GDM1 (cell line): ENCODE measurements around the gene CYB5A.
"Not testable (repeated sequence)": the region's sequence is repeated elsewhere in the genome, so short reads cannot be mapped to it uniquely, and the experiment has no call there.

Source experiments
- DNase-seq: peaks from one replicate; lab custom pipeline; 2025; lab: John Stamatoyannopoulos, UW

The CYB5A gene, protein sequence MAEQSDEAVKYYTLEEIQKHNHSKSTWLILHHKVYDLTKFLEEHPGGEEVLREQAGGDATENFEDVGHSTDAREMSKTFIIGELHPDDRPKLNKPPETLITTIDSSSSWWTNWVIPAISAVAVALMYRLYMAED

DNA sequence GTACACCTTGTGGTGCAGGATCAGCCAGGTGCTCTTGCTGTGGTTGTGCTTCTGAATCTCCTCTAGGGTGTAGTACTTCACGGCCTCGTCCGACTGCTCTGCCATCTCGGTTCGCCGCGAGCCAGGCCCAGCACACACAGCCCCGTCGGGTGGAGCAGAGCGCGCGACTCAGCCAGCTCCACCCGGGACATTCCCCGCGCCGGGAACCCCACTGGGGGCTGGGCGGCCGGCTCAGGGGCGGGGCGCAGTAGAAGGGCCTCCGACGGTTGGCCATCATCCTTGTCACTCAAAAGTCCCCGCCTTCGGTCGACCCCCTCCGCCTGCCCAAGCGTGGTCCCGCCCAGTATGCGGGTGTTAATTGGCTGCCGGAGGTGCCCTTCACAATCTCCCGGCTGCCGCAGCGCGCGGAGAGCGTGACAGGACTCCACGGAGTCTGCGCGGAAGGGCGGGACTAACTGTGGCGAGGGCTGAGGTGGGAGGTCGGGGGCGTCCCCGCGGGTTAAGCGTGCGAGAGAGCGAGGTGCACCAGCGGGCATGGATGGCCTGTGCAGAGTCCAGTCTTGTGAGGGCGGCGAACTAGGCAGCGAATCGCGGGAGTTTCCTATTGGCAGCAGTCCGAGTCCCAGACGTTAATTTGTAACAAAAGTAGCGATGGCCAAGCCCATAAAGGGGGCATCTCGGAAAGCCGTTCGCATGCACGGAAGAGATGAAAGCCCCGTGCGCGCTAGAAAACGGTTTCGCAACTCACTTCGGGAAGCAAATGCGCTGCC is at the start of gene CYB5A:
TSS of gene CYB5A (minus strand) at position 193 of the 770 bp plus-strand sequence. CDS start at position 105, 88 bp downstream.
- peak; percentile 87 for DNase-seq

DNA sequence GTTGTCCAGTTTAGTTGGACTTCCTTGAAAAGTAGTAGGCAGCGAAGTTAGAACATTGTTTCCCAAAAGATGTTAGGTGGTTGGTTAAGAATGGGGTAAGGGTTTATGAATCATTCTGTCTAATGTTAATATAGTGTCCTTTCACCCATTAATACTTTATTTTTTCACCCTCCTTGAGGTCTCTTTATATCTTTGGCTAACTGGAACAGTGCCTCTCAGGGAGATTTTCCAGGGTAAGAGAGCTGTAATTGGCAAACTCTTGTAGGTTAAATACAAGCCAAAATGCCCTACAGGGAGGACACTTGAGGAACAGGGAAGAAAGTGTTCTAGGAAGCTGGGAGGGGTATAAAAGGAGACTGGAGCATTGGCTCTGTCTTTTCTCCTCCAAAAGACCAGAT is 46.1 kb upstream of the CYB5A start:
- DNase-seq = no peak

DNA sequence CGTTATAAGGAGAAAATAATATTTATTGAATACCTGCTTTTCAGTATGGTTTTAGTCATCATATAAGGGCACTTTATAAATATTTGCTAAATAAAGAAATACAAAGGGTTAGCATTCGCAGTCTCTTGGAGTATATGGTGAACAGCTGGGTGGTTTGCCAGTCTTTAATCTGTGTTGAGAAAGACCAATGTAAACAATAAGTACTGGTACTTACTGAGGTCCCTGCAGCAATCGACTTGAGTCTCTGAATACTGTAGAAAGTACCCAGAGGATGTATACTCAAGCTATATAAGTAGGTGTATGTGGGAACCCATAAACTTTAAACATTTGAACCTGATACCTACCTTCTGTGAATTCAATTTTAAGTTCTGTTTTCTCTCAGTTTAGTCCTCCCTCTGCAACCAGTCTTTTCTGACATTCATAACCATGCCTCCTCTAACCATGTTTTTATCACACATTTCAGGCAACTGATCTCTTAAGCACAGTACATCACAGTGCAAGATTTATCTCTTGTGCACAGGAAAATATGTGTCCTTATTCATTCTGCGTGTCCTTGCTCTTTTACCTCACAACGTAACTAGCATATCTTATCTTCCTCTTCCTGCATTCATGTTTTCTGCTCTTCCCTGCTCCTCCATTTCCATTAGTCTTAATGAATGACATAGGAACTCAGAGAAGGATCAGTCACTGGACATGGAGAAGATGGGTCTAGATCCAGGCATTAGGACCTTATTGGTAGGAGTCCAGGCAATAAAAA is 45.6 kb upstream of the CYB5A start:
- DNase-seq = no peak

DNA sequence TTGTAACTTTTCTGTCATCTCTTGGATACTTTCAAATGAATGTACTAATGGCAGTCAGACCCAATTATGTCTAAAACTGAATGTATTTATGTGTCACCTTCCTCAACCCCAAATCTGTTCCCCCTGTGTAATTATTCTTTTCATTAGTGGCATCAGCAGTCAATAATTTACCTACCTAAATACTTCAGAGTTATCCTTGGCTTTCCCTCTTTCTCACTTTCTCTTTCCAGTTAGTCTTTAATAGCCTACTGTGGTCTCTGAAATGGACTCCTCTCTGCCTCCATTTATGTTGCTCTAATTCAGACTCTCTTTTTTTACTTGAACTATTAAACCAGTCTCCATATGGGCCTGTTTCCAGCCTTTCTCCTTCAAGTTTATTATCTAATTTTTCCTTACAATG is 44.9 kb upstream of the CYB5A start:
- no peak for DNase-seq

DNA sequence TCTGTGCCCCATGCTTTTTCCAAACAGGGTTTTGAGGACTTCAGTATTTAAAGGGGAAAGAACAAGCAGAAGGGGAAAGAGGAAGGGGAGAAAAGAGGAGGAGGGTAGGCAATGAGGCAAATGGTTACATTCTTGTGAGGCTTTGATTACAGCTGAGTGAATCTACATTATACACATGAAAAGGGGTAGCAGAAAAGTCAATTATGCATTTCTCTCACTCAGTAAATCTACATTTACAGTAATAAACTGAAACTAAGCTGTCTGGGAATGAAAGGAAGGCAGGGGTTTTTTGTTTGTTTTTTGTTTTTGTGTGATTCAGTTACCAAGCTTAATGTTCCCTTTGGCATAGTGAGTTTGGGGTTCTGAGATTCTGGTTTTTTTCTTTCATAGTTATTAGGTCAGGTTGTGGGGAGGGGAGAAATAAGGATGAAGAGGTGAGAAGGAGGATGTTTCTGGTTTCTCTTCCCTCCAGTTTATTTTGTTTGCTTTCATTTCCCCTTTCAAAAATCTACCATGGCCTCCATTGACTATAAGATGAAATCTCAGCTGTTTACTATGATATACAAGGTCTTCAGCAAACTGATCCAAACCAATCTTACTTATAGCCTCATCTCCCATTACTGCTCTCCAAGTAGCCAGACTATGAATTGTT is 42.6 kb upstream of the CYB5A start:
- no peak for DNase-seq

DNA sequence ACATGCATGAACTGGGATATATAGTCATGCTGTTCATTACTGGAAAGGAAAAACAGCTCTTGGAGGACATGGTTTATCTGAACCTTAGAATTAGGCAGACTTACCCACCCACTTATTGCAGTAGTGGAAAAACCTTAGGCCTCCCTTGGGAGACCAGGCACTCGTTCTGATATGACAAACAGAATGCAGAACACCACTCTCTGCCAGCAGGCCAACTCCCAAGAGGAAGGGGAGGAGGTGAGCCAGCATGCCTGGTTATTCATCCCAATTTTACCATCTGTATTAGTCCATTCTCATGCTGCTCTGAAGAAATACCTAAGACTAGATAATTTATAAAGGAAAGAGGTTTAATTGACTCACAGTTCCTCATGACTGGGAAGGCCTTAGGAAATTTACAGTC is 41.3 kb upstream of the CYB5A start:
- DNase-seq = no peak

DNA sequence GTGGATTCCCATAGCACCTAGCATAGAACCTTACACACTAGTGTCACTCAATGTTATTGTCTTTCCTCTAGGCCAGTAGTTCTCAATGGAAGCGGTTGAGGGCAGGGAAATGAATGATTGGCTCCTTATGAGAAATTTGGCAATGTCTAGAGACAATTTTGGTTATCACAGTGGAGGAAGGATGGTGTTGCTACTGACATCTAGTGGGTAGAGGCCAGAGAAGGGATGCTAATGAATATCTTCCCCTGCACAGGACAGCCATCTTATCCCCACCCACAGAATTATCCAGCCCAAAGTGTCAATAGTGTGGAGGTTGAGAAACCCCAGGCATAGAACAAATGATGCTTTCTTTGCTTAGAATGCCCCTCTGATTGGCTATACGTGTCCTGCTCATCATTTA is 39.6 kb upstream of the CYB5A start:
- no peak for DNase-seq

DNA sequence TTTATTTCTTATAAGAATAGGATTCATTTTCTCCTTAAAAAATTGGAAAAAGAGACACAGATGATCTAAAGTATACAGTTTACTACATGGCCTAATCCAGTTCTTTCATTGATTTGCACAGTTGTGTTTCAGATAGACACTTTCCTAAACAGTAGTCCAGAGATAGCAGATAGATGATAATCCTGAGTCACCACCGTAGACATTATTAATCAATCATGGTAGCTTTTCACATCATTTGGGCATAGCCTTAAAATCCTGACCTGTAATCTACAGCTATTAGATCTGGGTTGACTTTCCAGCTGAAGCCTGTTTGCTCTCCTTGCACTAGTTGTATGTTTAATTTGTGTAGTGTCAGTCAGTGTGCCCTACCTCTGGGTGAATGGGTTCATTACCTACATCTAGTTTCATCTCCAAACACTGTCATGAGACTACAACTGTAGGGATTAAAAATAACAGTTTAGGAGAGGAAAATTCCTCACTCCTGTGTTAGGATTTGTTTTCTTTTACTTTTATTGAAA is 38.0 kb upstream of the CYB5A start:
- no peak for DNase-seq

DNA sequence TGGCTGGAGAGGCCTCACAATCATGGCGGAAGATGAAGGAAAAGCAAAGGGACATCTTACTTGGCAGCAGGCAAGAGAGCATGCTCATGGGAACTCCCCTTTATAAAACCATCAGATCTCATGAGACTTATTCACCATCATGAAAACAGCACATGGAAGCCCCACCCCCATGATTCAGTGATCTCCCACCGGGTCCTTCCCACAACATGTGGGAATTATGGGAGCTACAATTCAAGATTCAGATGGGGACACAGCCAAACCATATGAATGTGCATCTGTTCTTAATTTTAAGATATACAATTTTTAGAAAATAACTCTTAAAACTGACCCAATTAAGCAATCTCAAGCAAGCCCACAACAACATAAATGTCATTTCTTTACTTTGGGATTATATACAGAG is 36.4 kb upstream of the CYB5A start:
- no peak for DNase-seq

DNA sequence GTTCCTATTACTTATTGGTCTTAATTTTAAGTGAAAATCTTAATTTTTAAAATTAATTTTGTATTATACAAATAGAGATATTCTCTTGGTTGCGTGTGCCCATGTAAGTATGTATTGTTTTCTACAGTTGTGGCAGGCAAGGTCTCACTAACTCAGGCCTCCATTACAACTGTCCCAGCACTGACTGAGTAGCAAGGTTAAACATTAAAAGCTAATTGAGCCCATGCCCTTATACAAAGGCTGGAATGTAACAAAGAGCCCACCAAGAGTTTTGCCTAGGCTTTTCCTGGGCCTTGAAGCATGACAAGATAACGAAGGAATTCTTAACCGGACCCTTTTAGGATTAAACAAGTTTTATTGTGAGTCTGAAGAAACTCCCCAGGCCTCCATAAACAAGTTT is 35.0 kb upstream of the CYB5A start:
- not testable (repeated sequence) for DNase-seq

DNA sequence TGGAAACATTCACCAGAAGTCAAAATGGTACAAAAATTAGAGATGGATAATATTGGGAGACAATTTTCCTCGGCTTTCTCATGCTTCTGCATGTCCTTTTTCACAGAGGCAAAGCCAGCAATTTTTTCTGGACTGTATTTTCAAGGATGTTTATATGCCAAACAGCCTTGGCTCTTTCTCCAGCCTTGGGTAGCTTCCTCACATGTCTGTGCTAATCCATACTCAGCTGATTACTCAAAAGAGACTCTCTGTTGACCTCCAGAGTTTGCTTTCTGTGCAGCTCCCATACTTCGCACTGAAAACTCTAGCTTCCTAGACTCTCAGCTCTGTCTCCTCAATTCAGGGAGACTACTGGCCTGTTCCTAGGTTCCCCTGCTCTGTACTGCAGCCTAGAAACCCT is 34.5 kb upstream of the CYB5A start:
- DNase-seq = no peak

DNA sequence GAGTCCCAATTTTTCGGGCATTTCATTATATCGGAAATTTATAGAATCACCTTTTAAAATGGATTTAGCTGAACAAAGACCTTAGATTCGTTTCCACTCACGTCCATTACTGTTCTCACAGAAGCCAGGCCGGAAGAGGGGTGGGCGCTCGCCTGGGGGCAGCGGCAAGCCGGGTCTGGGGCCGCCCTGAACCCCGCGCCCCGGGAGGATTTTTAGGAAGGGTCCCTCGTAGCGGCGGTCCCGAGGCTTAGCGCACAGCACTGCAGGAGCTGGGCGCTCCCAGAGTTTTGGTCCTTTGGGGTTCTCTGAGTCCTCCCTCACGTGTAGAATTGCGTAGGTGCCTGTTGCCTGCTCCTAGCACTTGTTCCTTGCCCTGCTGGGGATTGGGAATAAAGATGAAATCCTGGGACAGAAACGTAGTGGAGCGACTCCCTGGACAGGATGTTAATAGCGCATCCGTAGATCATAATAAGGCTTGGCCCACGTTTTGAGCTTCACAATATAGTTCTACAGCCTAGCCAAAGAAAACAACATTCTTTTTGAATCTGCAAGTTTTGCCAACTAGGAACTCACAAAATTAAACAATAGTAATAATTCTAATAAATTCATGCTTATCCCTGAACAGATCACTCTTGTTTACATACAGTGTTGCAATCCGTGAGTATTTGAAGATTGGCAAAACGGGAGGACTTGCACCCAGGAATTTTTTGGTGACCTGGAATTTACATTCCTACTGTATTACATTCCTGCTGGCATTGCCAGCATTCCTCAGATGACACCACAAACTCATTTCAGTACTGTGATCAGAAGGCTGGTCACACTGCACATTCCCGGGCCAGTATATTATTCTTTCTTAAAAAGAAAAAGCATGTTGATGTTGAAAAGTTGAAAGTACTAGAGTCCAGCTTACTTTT is 24.8 kb upstream of the CYB5A start:
- no peak for DNase-seq

DNA sequence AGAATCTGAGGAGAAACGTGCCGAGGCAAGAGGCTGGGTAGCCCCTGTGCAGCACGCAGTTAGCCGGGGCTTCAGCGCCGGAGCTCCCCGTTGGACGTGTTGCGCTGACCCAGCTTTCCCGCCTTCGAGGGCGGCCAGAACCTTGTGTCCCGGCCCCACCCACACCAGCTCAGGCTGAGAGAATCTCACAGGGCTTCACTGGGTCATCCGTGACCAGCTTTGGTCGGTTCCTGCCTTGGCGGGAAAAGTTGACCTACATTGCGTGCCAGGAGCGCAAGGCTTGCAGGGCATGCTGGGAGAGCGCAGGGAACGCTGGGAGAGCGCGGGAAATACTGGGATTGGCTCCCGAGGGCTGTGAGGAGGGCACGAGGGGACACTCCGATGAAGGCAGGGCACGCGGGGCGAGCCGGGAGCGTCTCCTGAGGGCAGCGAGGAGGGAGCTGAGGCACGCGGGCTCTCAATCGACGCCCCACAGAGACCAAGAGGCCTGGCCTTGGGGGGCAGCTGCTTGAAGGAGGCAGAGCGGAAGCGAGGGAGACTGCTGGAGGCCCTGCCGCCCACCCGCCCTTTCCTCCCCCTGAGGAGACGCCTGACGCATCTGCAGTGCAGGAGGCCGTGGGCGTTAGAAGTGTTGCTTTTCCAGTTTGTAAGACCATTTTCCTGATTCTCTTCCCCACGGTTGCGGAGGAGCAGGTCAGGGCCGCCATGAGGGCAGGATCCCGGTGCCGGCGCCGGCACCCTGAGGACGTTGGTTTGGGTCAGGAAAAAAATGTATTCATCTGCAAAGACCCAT is 23.9 kb upstream of the CYB5A start, which contains the start of gene C18orf63:
TSS of gene C18orf63 (plus strand) at position 376 of the 793 bp plus-strand sequence. CDS start 2,027 bp downstream, outside the sequence.
- DNase-seq = no peak

DNA sequence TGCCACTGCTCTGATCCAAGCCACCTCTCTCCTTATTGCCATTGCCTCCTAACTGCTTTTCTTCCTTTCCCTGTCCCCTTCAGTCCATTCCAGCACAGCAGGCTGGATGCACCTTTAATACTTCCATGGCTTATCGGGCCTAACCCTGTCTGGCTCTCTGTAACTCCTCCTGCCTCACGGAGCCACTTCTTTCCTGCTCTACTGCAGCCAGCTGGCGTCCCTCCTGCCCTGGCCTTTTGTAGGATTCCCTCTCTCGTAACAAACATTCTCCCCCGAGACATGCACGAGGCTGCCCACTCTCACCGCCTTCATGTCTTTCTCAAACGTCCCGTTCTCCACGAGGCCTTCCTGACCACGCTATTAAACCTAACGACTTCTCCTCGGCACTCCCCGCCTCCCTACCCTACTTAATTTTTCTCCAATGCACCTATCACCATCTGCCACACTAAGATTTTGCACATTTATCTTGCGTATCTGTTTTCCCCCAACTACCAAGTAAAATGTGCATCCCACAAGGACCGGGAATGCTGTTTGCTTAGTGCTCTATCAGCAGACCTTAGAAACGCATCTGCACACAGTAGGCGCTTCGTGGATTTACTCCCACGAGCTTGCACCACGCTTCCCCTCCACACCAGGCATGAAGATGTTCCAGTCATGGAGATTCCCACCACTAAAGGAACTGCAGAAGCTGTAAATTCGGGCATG is 23.1 kb upstream of the CYB5A start:
- DNase-seq = no peak

DNA sequence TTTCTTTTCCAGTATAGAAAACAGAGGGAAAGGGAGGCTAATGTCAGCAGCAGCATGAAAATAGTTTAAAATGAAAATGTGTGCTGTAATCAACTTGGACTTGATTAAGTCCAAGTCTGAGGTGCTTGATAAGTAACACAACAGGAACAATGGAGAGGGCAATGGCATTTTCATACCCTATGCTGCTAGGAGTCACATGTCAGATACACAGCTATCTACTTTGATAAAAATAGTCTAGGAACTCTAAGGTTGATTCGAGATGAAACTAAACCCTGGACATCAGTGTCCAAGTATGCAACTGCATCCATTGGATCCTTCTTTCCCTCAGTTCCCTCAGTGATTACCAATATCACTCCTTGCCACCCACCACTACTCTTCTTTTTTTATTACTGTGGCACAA is 19.2 kb upstream of the CYB5A start:
- no peak for DNase-seq

DNA sequence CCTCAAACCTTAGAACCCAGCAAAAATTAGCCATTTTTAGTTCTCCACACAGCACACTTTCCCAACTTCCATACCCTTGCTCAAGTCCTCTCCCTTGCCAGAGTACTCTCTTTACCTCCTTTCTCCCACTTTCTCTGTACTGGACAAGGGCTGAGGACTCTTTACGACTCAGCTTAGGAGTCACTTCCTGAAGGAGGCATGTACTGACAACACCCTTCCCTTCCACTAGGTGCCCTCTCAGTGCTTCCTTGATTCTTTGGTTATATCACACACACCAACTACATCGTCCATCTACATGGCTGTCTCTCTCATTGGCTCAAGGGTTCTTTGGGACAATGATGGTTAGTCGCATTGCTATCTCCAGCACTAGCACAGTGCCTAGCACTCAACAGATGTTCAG is 18.6 kb upstream of the CYB5A start:
- no peak for DNase-seq

DNA sequence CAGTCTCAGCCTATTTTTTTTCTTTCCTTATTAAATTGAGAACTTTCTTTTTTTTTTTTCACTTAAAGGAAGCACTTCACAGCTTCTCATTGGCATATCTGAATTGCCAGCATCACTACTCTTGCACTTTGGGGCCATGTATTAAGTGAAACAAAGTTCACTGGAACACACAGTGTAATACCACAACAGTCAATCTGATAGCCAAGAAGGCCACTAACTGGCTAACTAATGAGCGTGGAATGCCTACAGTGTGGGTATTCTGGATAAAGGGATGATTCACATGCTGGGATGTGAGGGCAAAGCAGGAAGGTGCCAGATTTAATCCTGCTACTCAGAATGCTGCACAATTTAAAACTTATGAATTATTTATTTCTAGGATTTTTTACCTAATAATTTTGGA is 12.2 kb upstream of the CYB5A start:
- DNase-seq = no peak

DNA sequence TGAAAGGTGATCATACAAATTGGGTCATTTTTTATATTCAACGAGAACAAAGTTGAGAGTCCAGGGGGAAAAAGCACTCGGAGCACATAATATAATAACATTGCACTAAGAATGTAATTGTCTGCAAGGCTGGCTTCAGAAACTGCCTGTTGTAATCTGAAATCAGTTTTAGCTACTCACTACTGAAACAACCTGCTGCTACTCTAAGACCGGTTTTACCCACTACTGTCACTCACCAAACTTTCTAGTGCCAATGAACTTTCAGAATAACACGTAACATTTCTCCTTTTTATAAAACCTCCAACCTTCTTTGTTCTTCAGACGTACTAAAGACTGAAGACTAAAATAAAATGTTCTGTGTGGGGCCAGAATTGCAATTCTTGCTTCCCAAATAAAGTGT is 11.5 kb upstream of the CYB5A start:
- DNase-seq = no peak

DNA sequence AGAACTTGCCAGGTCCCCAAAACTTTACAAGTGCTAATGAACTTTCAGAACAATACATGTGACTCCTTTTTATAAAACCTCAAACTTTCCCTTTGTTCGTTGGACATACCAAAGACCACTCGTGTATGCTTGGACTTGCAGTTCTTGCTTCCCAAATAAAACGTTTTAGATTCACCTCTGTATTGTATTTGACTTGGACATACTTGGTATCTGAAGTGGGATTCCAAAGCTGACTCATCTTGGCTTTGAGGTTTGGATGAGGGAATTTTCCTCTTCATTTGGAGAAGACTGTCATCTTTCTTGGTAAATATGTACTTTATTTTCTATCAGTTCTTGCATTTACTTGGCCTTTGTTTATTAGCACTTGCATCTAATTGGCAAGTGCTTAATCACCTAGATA is 8.0 kb upstream of the CYB5A start:
- DNase-seq = no peak

DNA sequence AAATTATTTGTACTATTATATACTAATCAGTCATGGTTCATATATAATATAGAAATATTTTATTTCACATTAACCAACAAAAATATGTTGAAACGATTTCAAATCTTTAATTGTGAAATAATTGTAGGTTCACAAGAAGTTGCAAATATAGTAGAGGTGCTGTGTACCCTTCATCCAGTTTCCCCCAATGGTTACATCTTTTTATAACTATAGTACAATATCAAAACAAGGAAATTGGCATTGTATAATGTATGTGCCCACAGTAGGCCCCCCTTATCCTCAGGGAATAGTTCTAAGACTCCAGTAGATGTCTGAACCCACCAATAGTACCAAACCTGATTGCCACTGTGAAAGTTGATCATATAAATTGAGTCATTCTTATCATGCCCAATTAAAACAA is 7.4 kb upstream of the CYB5A start:
- DNase-seq = no peak
